ENCODE data around the gene CDADC1.

Gene CDADC1

DNA sequence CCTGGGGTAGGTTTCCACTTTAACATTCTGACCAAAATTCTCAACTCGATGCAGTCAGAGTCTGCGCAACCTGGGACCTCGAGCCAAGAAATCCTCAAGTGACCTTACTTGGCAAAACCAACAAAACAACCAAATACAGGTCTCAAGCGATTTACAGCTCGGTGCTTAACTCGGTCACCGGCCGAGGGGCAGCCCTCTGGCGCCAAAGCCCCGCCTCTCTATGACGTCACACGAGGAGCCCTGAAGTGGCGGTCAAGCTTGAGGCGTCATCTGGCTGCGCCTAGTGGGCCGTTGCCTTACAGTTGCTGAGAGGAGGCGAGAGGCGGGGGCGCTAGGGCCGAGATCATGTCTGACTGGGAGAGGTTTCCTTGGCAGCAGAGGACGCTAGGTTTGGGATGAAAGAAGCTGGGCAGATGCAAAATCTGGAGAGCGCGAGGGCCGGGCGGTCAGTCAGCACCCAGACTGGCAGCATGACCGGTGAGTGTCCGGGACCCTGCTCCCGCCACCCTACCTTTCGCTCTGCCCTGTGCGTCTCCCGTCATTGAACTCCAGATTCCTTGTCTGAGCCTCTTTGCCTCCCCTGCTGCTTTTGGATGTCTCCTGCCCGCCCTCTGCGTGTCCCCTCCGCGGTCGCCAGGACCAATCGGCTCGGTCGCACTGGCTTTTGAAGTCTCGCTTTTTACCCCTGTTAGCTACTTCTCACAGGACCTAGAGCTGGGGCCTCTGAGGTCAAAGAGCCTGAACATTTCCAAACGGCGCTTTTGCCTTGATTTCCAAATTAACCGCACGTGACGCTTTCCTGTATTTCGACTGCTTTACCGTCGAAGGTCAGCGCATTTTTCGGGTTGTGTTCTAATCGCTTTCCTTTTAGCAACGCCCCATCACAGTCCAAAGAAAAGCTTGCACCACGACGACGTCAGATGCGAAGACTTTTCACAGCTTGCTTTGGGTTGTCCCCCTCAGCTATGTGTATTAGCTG, at the start of gene CDADC1:
TSS of gene CDADC1 (plus strand) at position 283 of the 979 bp plus-strand sequence. CDS start at position 396, 113 bp downstream.
- ChIA-PET POLR2A (interaction anchor here (0.7 to 1.0 kb wide), 3 partner anchors 70 to 1153 kb away, joined by 3 to 4 read pairs (median 3); partner anchors contain the start of gene MED4), CTCF (interaction anchor here (0.9 to 2.5 kb wide), 10 partner anchors 8 to 189 kb away, joined by 3 to 28 read pairs (median 4); no protein-coding TSS in a partner anchor)
- H3K4me3 ChIP-seq (ENCODE audit: low read depth, low read length): peak within 1 kb of the TSS; percentile 97

DNA sequence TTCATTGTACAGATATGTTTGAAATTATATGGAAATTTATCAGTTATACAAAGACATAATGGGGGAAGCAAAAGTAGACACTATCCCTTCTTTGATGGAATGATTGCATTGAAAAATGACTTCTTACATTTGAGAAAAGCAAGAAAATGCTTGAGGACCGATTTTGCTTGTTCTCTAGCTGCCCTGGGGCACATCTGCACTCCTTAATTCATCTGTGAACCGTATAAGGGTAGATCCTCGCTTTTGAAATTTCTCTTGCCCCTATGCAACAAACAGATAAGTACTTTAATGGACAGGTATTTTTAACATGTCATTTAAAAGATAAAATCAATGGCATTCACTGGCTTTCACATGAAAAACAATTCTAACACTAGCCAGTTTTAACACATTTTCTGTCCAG, 41.1 kb upstream of the CDADC1 start:
- TF ChIP-seq, protein P1, sequence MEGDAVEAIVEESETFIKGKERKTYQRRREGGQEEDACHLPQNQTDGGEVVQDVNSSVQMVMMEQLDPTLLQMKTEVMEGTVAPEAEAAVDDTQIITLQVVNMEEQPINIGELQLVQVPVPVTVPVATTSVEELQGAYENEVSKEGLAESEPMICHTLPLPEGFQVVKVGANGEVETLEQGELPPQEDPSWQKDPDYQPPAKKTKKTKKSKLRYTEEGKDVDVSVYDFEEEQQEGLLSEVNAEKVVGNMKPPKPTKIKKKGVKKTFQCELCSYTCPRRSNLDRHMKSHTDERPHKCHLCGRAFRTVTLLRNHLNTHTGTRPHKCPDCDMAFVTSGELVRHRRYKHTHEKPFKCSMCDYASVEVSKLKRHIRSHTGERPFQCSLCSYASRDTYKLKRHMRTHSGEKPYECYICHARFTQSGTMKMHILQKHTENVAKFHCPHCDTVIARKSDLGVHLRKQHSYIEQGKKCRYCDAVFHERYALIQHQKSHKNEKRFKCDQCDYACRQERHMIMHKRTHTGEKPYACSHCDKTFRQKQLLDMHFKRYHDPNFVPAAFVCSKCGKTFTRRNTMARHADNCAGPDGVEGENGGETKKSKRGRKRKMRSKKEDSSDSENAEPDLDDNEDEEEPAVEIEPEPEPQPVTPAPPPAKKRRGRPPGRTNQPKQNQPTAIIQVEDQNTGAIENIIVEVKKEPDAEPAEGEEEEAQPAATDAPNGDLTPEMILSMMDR (IDR thresholded peaks at IDR 0.05; ENCODE audit: insufficient read depth, low read length, missing control alignments): no peak
- DNase-seq (ENCODE audit: low read depth, low spot score): no peak
- no peak overlapping the region for H3K4me3 ChIP-seq (ENCODE audit: low read depth, low read length)
- CTCF ChIA-PET: interaction anchor here (0.7 to 1.5 kb wide), 3 partner anchors 13 to 230 kb away, joined by 3 read pairs; no protein-coding TSS in a partner anchor
- POLR2A ChIA-PET: no interaction called here

More for the DNA sequence above, at the start of gene CDADC1:
- TF ChIP-seq, protein P1 (IDR thresholded peaks at IDR 0.05; ENCODE audit: insufficient read depth, low read length, missing control alignments): no peak
- peak; percentile 56 for DNase-seq (ENCODE audit: low read depth, low spot score)

DNA sequence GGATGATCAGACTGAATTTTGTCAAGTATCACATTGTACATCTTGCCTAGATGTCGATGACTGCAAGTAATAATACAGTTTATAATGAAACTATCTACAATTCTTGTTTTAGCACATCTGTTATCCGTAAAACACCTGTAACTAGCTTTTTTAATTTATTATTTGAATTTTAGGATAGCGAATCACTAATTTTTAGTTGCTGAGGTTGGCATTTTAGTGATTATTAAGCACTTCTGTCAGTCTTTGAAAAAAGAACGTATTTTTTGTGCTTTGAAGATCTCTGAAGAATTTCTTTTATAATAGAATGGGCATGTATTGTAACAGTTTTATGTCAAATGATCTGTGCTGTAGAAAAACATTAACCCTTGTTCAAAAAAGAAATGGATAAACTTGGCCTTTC, 39.1 kb upstream of the CDADC1 start:
- H3K4me3 ChIP-seq (ENCODE audit: low read depth, low read length): no peak overlapping the region
- TF ChIP-seq, protein P1 (IDR thresholded peaks at IDR 0.05; ENCODE audit: insufficient read depth, low read length, missing control alignments): no peak
- POLR2A ChIA-PET: no interaction called here
- no peak for DNase-seq (ENCODE audit: low read depth, low spot score)
- CTCF ChIA-PET: interaction anchor here (0.9 kb wide), 1 partner anchor 11 kb away, joined by 4 read pairs; no protein-coding TSS in a partner anchor

DNA sequence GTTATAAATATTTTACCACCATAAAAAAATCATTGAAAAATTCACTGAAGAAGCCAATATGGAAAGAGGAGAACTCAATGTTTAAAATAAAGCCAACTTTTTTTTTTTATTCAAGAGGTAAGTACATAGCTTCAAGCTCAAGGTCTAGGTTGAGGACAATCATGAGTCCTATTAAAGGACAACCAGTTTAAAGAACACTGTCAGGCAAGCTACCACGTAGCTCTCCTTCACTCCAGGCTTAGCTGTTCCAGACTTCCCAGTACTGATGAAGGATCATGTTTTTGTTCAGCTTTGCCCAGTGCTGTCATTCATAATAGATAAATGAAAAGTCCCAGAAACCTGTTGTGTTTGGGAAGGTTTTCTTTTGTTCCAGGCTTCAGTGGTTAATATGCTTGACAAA, 37.6 kb upstream of the CDADC1 start:
- DNase-seq (ENCODE audit: low read depth, low spot score): no peak
- no peak overlapping the region for H3K4me3 ChIP-seq (ENCODE audit: low read depth, low read length)
- CTCF ChIA-PET: interaction anchor here (1.0 to 1.5 kb wide), 2 partner anchors 11 to 19 kb away, joined by 3 read pairs; no protein-coding TSS in a partner anchor
- TF ChIP-seq, protein P1 (IDR thresholded peaks at IDR 0.05; ENCODE audit: insufficient read depth, low read length, missing control alignments): no peak
- POLR2A ChIA-PET: interaction anchor here (0.6 kb wide), 1 partner anchor 98 kb away, joined by 4 read pairs; no protein-coding TSS in a partner anchor

DNA sequence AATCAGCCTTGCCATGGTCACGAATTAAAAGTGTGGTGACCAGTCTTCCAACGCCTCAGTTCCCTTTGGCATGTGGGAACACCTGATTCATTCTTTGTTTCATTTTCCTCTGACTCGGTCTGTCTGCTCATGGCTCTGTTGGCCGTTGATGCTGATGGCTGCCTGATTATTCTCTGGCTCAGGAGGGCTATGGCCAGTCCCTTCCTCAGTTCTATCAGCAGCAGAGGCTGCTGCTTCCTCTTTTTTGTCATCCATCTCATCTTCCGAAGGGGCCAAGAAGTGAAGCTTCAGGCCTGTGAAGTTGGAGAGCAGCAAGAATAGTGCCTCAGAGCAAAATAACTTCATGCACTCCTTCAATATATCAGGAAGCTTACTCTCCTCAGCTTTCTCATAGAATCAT, 37.1 kb upstream of the CDADC1 start:
- POLR2A ChIA-PET: no interaction called here
- no peak overlapping the region for H3K4me3 ChIP-seq (ENCODE audit: low read depth, low read length)
- no peak for DNase-seq (ENCODE audit: low read depth, low spot score)
- TF ChIP-seq, protein P1 (IDR thresholded peaks at IDR 0.05; ENCODE audit: insufficient read depth, low read length, missing control alignments): no peak
- CTCF ChIA-PET: interaction anchor here (1.5 kb wide), 1 partner anchor 11 kb away, joined by 3 read pairs; no protein-coding TSS in a partner anchor

DNA sequence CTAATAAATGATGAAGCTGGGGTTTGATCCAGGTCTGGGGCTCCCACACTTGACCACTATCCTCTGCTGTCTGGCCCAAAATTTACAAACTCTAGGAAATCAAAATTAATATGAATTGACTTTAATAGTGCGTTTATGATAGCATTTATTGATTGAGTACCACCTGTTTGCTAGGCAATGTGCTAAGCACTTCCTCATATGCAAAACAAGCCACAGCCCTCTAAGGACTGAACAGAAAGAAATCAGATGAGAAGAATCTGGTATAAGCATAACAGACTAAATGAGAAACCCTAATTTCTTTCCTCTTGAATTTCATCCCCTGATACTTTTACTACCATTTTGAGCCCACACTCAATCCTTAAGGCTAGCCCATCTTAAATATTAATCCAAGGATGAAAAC, 34.2 kb upstream of the CDADC1 start:
- ChIA-PET POLR2A (no interaction called here), CTCF (no interaction called here)
- TF ChIP-seq, protein P1 (IDR thresholded peaks at IDR 0.05; ENCODE audit: insufficient read depth, low read length, missing control alignments): no peak

More for the DNA sequence above, 34.2 kb upstream of the CDADC1 start:
- H3K4me3 ChIP-seq (ENCODE audit: low read depth, low read length): no peak overlapping the region
- no peak for DNase-seq (ENCODE audit: low read depth, low spot score)
